B cell (primary cell): ENCODE data around the gene TSC1. TPM values are rescaled to one million over a fixed set of nuclear protein-coding genes. Genes with fewer than 3 reads are reported as not detected.

Experiments
- ATAC-seq: fragments of 200-7000 bp; cut with Tn5 transposase; one replicate; pipeline ENCODE4 v1.10.0; 2021; ENCODE audit warnings: low read depth, mild to moderate bottlenecking, moderate number of reproducible peaks, moderate library complexity
- CTCF ChIA-PET: fragments of 350-600 bp; sonication (Branson Sonifier 250); formaldehyde crosslinking; loops from one replicate; lab custom pipeline; 2021; ENCODE audit warnings: antibody characterized with exemption, inconsistent platforms; lab: Charles Lee
- POLR2A ChIA-PET: fragments of 350-600 bp; sonication (Branson Sonifier 250); formaldehyde crosslinking; loops from one replicate; lab custom pipeline; 2021; ENCODE audit warnings: antibody characterized with exemption; lab: Charles Lee
- DNase-seq: peaks from one replicate; pipeline ENCODE4 v3.0.0; 2013
- H2AFZ ChIP-seq: 2 replicates; pipeline ENCODE4 v1.6.1; 2012; ENCODE audit warnings: mild to moderate bottlenecking, low read depth, low read length; ENCODE audit not compliant: insufficient read depth, poor library complexity, severe bottlenecking
- H3K27ac ChIP-seq, 2 donors: 1 replicate in 1 of 2; 2 replicates in 1 of 2; pipeline ENCODE4 v1.5.1; 2012 to 2013; ENCODE audit warnings: low read length in 2 of 2, mild to moderate bottlenecking in 2 of 2, moderate library complexity in 1 of 2
- H3K27me3 ChIP-seq, 4 experiments: fragments of 200-600 bp in 1 of 4; sonication (generic) in 1 of 4; replicated peaks in 1 of 4; 1 replicate in 2 of 4; 2 replicates in 2 of 4; pipeline versions ENCODE4 v1.6.1 to v1.7.0; 2013 to 2016; ENCODE audit warnings: low read length in 3 of 4, mild to moderate bottlenecking in 2 of 4, mixed read lengths in 1 of 4, moderate library complexity in 1 of 4; ENCODE audit not compliant: insufficient read depth in 4 of 4, control insufficient read depth in 3 of 4; ENCODE audit errors: control extremely low read depth in 1 of 4
- H3K36me3 ChIP-seq, 2 experiments: replicated peaks in 1 of 2; 1 replicate in 1 of 2; 2 replicates in 1 of 2; pipeline versions ENCODE4 v1.6.1 to v1.7.1; 2013; ENCODE audit warnings: low read length in 1 of 2; ENCODE audit not compliant: insufficient read depth in 2 of 2, control insufficient read depth in 1 of 2; ENCODE audit errors: control extremely low read depth in 1 of 2, extremely low read depth in 1 of 2
- H3K4me1 ChIP-seq, 2 donors: fragments of 200-600 bp in 1 of 2; sonication (generic) in 1 of 2; 1 replicate in 1 of 2; 2 replicates in 1 of 2; pipeline versions ENCODE4 v1.5.1 to v1.6.1; 2013 to 2017; ENCODE audit warnings: low read length in 2 of 2; ENCODE audit not compliant: control insufficient read depth in 2 of 2, insufficient read depth in 2 of 2
- H3K4me2 ChIP-seq: replicated peaks from 2 replicates; pipeline ENCODE3; 2012; ENCODE audit warnings: mild to moderate bottlenecking, low read depth, low read length; ENCODE audit not compliant: poor library complexity, severe bottlenecking
- H3K4me3 ChIP-seq, 5 experiments: fragments of 200-600 bp in 1 of 5; sonication (generic) in 1 of 5; 1 replicate in 3 of 5; 2 replicates in 2 of 5; pipeline versions ENCODE4 v1.5.1 to v1.7.0; 2011 to 2016; ENCODE audit warnings: low read length in 4 of 5, mild to moderate bottlenecking in 4 of 5, low read depth in 2 of 5, control low read depth in 1 of 5, moderate library complexity in 1 of 5; ENCODE audit not compliant: insufficient read depth in 1 of 5; ENCODE audit errors: control extremely low read depth in 1 of 5, extremely low read depth in 1 of 5
- H3K79me2 ChIP-seq: fragments of 200-600 bp; sonication (generic); one replicate; pipeline ENCODE4 v1.6.0; 2016; ENCODE audit warnings: low read length; ENCODE audit not compliant: control insufficient read depth, insufficient read depth
- H3K9ac ChIP-seq: fragments of 200-600 bp; sonication (generic); 2 replicates; pipeline ENCODE4 v1.6.1; 2017; ENCODE audit warnings: mild to moderate bottlenecking, low read length, moderate library complexity
- H3K9me3 ChIP-seq, 3 donors: one replicate each; pipeline versions ENCODE4 v1.6.1 to v1.7.1; 2013; ENCODE audit warnings: low read length in 2 of 3; ENCODE audit not compliant: control insufficient read depth in 2 of 3, insufficient read depth in 1 of 3; ENCODE audit errors: control extremely low read depth in 1 of 3
- H4K20me1 ChIP-seq: 2 replicates; pipeline ENCODE4 v1.6.0; 2012; ENCODE audit warnings: mild to moderate bottlenecking, low read length; ENCODE audit not compliant: insufficient read depth, control insufficient read depth, poor library complexity, severe bottlenecking
- H3K27ac Mint-ChIP-seq: one replicate; pipeline ENCODE4 v1.8.0; 2021; ENCODE audit warnings: mixed read lengths
- H3K27me3 Mint-ChIP-seq: one replicate; pipeline ENCODE4 v1.8.0; 2021; ENCODE audit warnings: mixed read lengths
- H3K4me1 Mint-ChIP-seq: one replicate; pipeline ENCODE4 v1.8.0; 2021; ENCODE audit warnings: mixed read lengths
- H3K4me3 Mint-ChIP-seq: one replicate; pipeline ENCODE4 v1.8.0; 2021; ENCODE audit warnings: mixed read lengths
- H3K9me3 Mint-ChIP-seq: one replicate; pipeline ENCODE4 v1.8.0; 2022; ENCODE audit warnings: mixed read lengths; ENCODE audit not compliant: insufficient read depth
- CTCF ChIP-seq: fragments of 200-600 bp; IDR thresholded peaks from one replicate; pipeline ENCODE4 v1.8.0; 2022; ENCODE audit warnings: antibody characterized with exemption, mild to moderate bottlenecking
- EZH2 ChIP-seq: IDR thresholded peaks from 2 replicates; pipeline ENCODE4 v1.6.1; 2012; ENCODE audit warnings: borderline replicate concordance, low read depth, mild to moderate bottlenecking, moderate library complexity, low read length; ENCODE audit not compliant: insufficient read depth, poor library complexity, severe bottlenecking
- WGBS: methylation state at CpG from one replicate; pipeline ENCODE4 v1.1.5; 2013; ENCODE audit warnings: missing lambda C conversion rate; ENCODE audit not compliant: insufficient coverage; 5-methylcytosine and 5-hydroxymethylcytosine counted together
- intact Hi-C: fragments of 100-400 bp; cut with micrococcal nuclease; formaldehyde crosslinking; loops from one replicate; pipeline ENCODE4 v1.10.0; 2022
- polyA plus RNA-seq: library from polyadenylated mRNA; depleted of rRNA; stranded (reverse); fragments of >200 nt; gene quantifications from 2 replicates; pipeline ENCODE4 v1.2.3, GENCODE V29; 2012
- total RNA-seq, 2 donors: library from RNA; stranded (reverse); fragments of 120-200 nt in 1 of 2; gene quantifications; 1 replicate in 1 of 2; 2 replicates in 1 of 2; pipeline versions ENCODE4 v1.2.3 to v1.2.4, GENCODE V29; 2013 to 2022

TSC1 gene
- total and polyA plus RNA-seq, 2 donors (not counting 1 experiment from before 2014, with no cell fraction given): 34.4 to 102 TPM

DNA sequence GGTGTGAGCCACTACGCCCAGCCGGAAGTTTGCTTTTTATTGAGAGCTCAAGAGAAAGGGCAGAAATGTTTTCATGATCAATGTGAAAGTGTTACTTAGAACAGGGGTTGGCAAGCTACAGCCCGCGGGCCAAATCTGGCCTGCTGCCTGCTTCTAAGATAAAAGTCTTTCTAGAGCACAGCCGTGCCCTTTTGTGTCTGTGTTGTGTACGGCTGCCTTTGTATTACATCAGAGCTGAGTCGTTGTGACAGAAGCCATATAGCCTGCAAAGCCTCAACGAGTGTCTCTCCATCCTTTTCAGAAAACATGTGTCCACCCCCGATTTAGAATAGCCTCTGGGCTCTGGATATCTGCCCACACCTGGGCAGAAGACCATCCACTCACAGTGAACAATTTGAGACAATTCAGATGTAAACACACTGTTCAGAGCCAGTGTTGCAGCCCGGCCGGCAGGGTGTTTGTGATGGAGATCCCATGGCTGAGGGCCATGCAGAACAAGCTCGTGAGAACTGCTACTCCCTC lies 95.2 kb downstream of the TSC1 start:
- Mint-ChIP-seq H3K9me3 (no peaks in the 10 kb centered on the region), H3K4me1 (peaks cover 21% of the 10 kb centered on the region), H3K4me3 (peak overlapping the region; percentile 48), H3K27me3 (no peaks in the 10 kb centered on the region), H3K27ac (peak overlapping the region; percentile 47)
- no peaks in the 10 kb centered on the region for H3K27me3 ChIP-seq
- POLR2A ChIA-PET: interaction anchor here (1.1 kb wide), 1 partner anchor 30 kb away, joined by 12 read pairs; the partner anchor contains the start of gene SPACA9
- no peaks in the 10 kb centered on the region for H3K36me3 ChIP-seq
- no peaks in the 10 kb centered on the region for H3K79me2 ChIP-seq
- H3K4me1 ChIP-seq: peaks cover 0 to 36% of the 10 kb centered on the region in 2 donors
- intact Hi-C loops: no loop called here
- peak overlapping the region; percentile 25 for H2AFZ ChIP-seq
- 92% methylated on average over 12 of the region's 12 CpGs for WGBS
- no peak overlapping the region for H3K4me3 ChIP-seq
- no peak for ATAC-seq
- no peak overlapping the region for H3K27ac ChIP-seq
- H3K9me3 ChIP-seq: no peaks in the 10 kb centered on the region
- peak overlapping the region; percentile 40 for H3K4me2 ChIP-seq
- CTCF ChIA-PET: interaction anchor here (0.5 to 3.8 kb wide), 13 partner anchors 15 to 1991 kb away, joined by 3 to 38 read pairs (median 3); partner anchors contain the start of genes AK8, DDX31, SPACA9 and TSC1
- no peaks in the 10 kb centered on the region for H4K20me1 ChIP-seq
- H3K9ac ChIP-seq: no peak overlapping the region
- no peak for DNase-seq
- TF ChIP-seq EZH2: no peak
- no peak for TF ChIP-seq CTCF

DNA sequence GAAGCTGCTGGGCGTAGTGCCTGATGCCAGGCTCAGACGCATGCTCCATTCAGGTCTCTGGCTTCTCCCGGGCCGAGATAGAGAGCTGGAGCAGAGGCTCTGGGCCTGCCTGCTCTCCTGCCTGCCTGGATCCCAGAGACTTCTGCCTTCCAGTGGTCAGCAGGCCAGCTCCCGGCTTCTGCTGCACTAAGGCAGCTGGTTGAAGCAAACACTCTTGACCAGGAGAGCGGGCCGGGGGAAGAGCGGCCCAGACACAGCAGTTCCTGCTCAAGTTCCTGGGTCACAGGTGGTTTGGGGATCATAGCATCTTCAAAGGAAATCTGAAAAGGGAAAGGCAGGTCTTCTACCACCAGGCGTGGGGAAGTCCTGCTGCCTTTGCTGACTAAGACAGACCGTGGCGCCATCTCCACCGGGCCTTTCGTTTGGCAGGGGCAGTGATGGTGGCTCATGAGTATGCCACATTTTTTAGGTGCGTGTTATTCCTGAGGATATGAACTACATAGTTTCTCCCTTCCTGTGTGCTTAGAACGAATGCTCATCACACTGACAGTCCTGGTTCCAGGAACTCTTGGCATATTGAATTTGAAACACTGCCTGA lies 97.4 kb downstream of the TSC1 start:
- Histone ChIP-seq H3K36me3 (no peaks in the 10 kb centered on the region), H3K9me3 (no peaks in the 10 kb centered on the region), H3K4me2 (no peak overlapping the region), H3K27ac (no peak overlapping the region), H2AFZ (no peak overlapping the region), H3K27me3 (no peaks in the 10 kb centered on the region), H3K9ac (no peak overlapping the region), H3K4me1 (peaks cover 0 to 31% of the 10 kb centered on the region in 2 donors), H4K20me1 (no peaks in the 10 kb centered on the region), H3K79me2 (no peaks in the 10 kb centered on the region), H3K4me3 (no peak overlapping the region)
- no peaks in the 10 kb centered on the region for H3K9me3 Mint-ChIP-seq
- H3K4me3 Mint-ChIP-seq: no peak overlapping the region
- TF ChIP-seq EZH2 (no peak), CTCF (no peak)
- intact Hi-C loops: no loop called here
- CTCF ChIA-PET: interaction anchor here (1.5 kb wide), 1 partner anchor 55 kb away, joined by 9 read pairs; no protein-coding TSS in a partner anchor
- DNase-seq (no peak), ATAC-seq (no peak)
- POLR2A ChIA-PET: no interaction called here
- no peaks in the 10 kb centered on the region for H3K27me3 Mint-ChIP-seq
- 90% methylated on average over 15 of the region's 15 CpGs for WGBS
- H3K27ac Mint-ChIP-seq: no peak overlapping the region
- H3K4me1 Mint-ChIP-seq: peaks cover 19% of the 10 kb centered on the region
